HG02970 (cell line): ENCODE data around the gene TSPAN10.
"Not testable (repeated sequence)": the region's sequence is repeated elsewhere in the genome, so short reads cannot be mapped to it uniquely, and the experiment has no call there.

Experiments
- ATAC-seq: cut with Tn5 transposase; IDR thresholded peaks from one replicate; pipeline ENCODE4 v1.9.1; 2021; ENCODE audit warnings: mild to moderate bottlenecking, moderate library complexity, moderate number of reproducible peaks; ENCODE audit not compliant: unreplicated experiment, low FRiP score

Gene TSPAN10

GRCh38 chr17:81636505-81637288, at the start of gene TSPAN10, which contains the start of gene NPLOC4:
TSPAN10 (plus strand) TSS chr17:81637196; CDS start chr17:81642413, 5,217 bp downstream.
NPLOC4 (minus strand) TSS chr17:81637112; CDS start chr17:81636930, 182 bp downstream.
- ATAC-seq: peak; percentile 92

- ATAC-seq: no peak
Measured at GRCh38 chr17:81589612-81590011, 47.4 kb upstream of the TSPAN10 start.

- ATAC-seq: no peak
Measured at GRCh38 chr17:81590121-81590520, 46.9 kb upstream of the TSPAN10 start.

- ATAC-seq: no peak
Measured at GRCh38 chr17:81591971-81592370, 45.0 kb upstream of the TSPAN10 start.

- no peak for ATAC-seq
Measured at GRCh38 chr17:81593105-81593871, 43.7 kb upstream of the TSPAN10 start.

- no peak for ATAC-seq
Measured at GRCh38 chr17:81599719-81600486, 37.1 kb upstream of the TSPAN10 start.

- ATAC-seq: no peak
Measured at GRCh38 chr17:81601525-81602120, 35.4 kb upstream of the TSPAN10 start.

GRCh38 chr17:81603846-81604610, 33.0 kb upstream of the TSPAN10 start:
- no peak for ATAC-seq

- ATAC-seq: no peak
Measured at GRCh38 chr17:81607431-81607830, 29.6 kb upstream of the TSPAN10 start.

GRCh38 chr17:81608082-81608481, 28.9 kb upstream of the TSPAN10 start:
- no peak for ATAC-seq

GRCh38 chr17:81608605-81609004, 28.4 kb upstream of the TSPAN10 start:
- ATAC-seq: no peak

GRCh38 chr17:81609541-81610311, 27.3 kb upstream of the TSPAN10 start:
- ATAC-seq: no peak

GRCh38 chr17:81612172-81612970, 24.6 kb upstream of the TSPAN10 start:
- no peak for ATAC-seq

GRCh38 chr17:81615401-81615930, 21.5 kb upstream of the TSPAN10 start:
- no peak for ATAC-seq

- no peak for ATAC-seq
Measured at GRCh38 chr17:81616877-81617276, 20.1 kb upstream of the TSPAN10 start.

- not testable (repeated sequence) for ATAC-seq
Measured at GRCh38 chr17:81618307-81618706, 18.7 kb upstream of the TSPAN10 start.

- ATAC-seq: no peak
Measured at GRCh38 chr17:81621494-81622130, 15.4 kb upstream of the TSPAN10 start.
